ENCODE results near the gene FHDC1. TPM values are rescaled to one million over a fixed set of nuclear protein-coding genes. Genes with fewer than 3 reads are reported as not detected.

Gene FHDC1
- polyA plus RNA-seq, 3 donors: 0.21 TPM; not detected in 2

- TF ChIP-seq, protein P1, sequence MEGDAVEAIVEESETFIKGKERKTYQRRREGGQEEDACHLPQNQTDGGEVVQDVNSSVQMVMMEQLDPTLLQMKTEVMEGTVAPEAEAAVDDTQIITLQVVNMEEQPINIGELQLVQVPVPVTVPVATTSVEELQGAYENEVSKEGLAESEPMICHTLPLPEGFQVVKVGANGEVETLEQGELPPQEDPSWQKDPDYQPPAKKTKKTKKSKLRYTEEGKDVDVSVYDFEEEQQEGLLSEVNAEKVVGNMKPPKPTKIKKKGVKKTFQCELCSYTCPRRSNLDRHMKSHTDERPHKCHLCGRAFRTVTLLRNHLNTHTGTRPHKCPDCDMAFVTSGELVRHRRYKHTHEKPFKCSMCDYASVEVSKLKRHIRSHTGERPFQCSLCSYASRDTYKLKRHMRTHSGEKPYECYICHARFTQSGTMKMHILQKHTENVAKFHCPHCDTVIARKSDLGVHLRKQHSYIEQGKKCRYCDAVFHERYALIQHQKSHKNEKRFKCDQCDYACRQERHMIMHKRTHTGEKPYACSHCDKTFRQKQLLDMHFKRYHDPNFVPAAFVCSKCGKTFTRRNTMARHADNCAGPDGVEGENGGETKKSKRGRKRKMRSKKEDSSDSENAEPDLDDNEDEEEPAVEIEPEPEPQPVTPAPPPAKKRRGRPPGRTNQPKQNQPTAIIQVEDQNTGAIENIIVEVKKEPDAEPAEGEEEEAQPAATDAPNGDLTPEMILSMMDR (IDR thresholded peaks at IDR 0.05): no peak
- no peak for DNase-seq
Measured at GRCh38 chr4:153026591-153027346, 90.6 kb downstream of the FHDC1 start.

DNA sequence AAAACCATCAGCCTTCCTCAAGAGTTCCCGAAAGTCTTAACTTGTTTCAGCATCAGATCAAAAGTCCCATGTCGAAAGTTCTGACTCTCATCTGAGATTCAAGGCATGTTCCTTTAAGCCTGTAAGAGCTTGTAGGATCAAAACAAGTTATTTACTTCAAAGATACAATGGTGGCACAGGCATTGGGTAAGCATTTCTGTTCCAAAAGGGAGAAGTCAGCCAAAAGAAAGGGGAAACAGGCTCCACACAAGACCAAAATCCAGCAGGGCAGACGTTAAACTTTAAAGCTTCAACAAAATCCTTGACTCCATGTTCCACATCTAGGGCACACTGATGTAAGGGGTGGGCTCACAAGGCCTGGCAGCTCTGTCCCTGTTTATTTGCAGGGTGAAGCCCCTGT, 91.7 kb downstream of the FHDC1 start:
- peak overlapping the region; percentile 2 for H3K4me2 ChIP-seq (replicated peaks; ENCODE audit: extremely low read depth, low read length, poor library complexity, severe bottlenecking)
- no peaks in the 10 kb centered on the region for H4K20me1 ChIP-seq (ENCODE audit: insufficient read depth, low read length)
- DNase-seq: no peak
- no peak overlapping the region for H3K4me3 Mint-ChIP-seq
- H3K36me3 ChIP-seq (replicated peaks in 1 of 2; ENCODE audit: control insufficient read depth in 1 of 2, insufficient read depth in 2 of 2, low read length in 2 of 2): no peaks in the 10 kb centered on the region
- peaks cover 7% of the 10 kb centered on the region for H3K4me1 Mint-ChIP-seq
- TF ChIP-seq, protein P1 (IDR thresholded peaks at IDR 0.05): no peak
- no CpG with 5 or more reads among the region's 3 CpGs for WGBS (ENCODE audit: insufficient coverage)
- peak overlapping the region in 1 of 7 donors; percentile 15 for H3K27ac Mint-ChIP-seq
- no peaks in the 10 kb centered on the region for H3K79me2 ChIP-seq (ENCODE audit: insufficient read depth, low read length)
- H3K9me3 Mint-ChIP-seq: peaks cover 7 to 21% (median 14%) of the 10 kb centered on the region in 7 donors
- H3K4me3 ChIP-seq (replicated peaks in 1 of 3; ENCODE audit: low read depth in 2 of 3, low read length in 3 of 3): no peak overlapping the region
- intact Hi-C loops (cut with micrococcal nuclease): no loop called here
- no peaks in the 10 kb centered on the region for H3K36me3 Mint-ChIP-seq
- peaks cover 0 to 10% of the 10 kb centered on the region in 2 donors for H3K9me3 ChIP-seq (replicated peaks in 1 of 2; ENCODE audit: control insufficient read depth in 1 of 2, insufficient read depth in 1 of 2, low read length in 2 of 2)
- H3K27ac ChIP-seq (ENCODE audit: low read depth in 1 of 2, low read length in 2 of 2): peak overlapping the region in 1 of 2 donors; percentile 36
- peaks cover 23 to 24% of the 10 kb centered on the region in 2 donors for H3K4me1 ChIP-seq (ENCODE audit: control insufficient read depth in 1 of 2, insufficient read depth in 2 of 2, low read length in 2 of 2)
- H3K27me3 ChIP-seq (ENCODE audit: control insufficient read depth in 2 of 2, insufficient read depth in 2 of 2, low read length in 2 of 2): no peaks in the 10 kb centered on the region
- peak overlapping the region; percentile 38 for H2AFZ ChIP-seq (ENCODE audit: insufficient read depth, low read depth, low read length, poor library complexity, severe bottlenecking)
- H3K9ac ChIP-seq (ENCODE audit: insufficient read depth, low read length, poor library complexity, severe bottlenecking): peak overlapping the region; percentile 8
- peaks cover 0 to 8% (median 0%) of the 10 kb centered on the region in 3 donors for H3K27me3 Mint-ChIP-seq (ENCODE audit: low read depth in 3 of 3)

More at GRCh38 chr4:153026591-153027346, 90.6 kb downstream of the FHDC1 start:
- Histone ChIP-seq H3K9me3 (replicated peaks in 1 of 2; ENCODE audit: control insufficient read depth in 1 of 2, insufficient read depth in 1 of 2, low read length in 2 of 2) (peaks cover 0 to 10% of the 10 kb centered on the region in 2 donors), H3K27ac (ENCODE audit: low read depth in 1 of 2, low read length in 2 of 2) (no peak overlapping the region), H3K79me2 (ENCODE audit: insufficient read depth, low read length) (no peaks in the 10 kb centered on the region), H3K4me2 (replicated peaks; ENCODE audit: extremely low read depth, low read length, poor library complexity, severe bottlenecking) (no peak overlapping the region), H2AFZ (ENCODE audit: insufficient read depth, low read depth, low read length, poor library complexity, severe bottlenecking) (no peak overlapping the region), H4K20me1 (ENCODE audit: insufficient read depth, low read length) (no peaks in the 10 kb centered on the region), H3K27me3 (ENCODE audit: control insufficient read depth in 2 of 2, insufficient read depth in 2 of 2, low read length in 2 of 2) (no peaks in the 10 kb centered on the region), H3K9ac (ENCODE audit: insufficient read depth, low read length, poor library complexity, severe bottlenecking) (no peak overlapping the region), H3K4me1 (ENCODE audit: control insufficient read depth in 1 of 2, insufficient read depth in 2 of 2, low read length in 2 of 2) (peaks cover 23 to 24% of the 10 kb centered on the region in 2 donors), H3K4me3 (replicated peaks in 1 of 3; ENCODE audit: low read depth in 2 of 3, low read length in 3 of 3) (no peak overlapping the region), H3K36me3 (replicated peaks in 1 of 2; ENCODE audit: control insufficient read depth in 1 of 2, insufficient read depth in 2 of 2, low read length in 2 of 2) (no peaks in the 10 kb centered on the region)
- H3K9me3 Mint-ChIP-seq: peaks cover 7 to 21% (median 14%) of the 10 kb centered on the region in 7 donors
- no peak overlapping the region for H3K27ac Mint-ChIP-seq
- WGBS (ENCODE audit: insufficient coverage): 96% methylated on average over 9 of the region's 10 CpGs
- H3K4me3 Mint-ChIP-seq: no peak overlapping the region
- H3K4me1 Mint-ChIP-seq: peaks cover 7% of the 10 kb centered on the region
- H3K27me3 Mint-ChIP-seq (ENCODE audit: low read depth in 3 of 3): peaks cover 0 to 9% (median 0%) of the 10 kb centered on the region in 3 donors
- intact Hi-C loops (cut with micrococcal nuclease): no loop called here
- H3K36me3 Mint-ChIP-seq: no peaks in the 10 kb centered on the region
